GM12864 (cell line): ENCODE results near the gene POLR3A.
"Not testable (repeated sequence)": the region's sequence is repeated elsewhere in the genome, so short reads cannot be mapped to it uniquely, and the experiment has no call there.

Source experiments
- DNase-seq: peaks from one replicate; pipeline ENCODE4 v3.0.0-alpha.2; 2011; ENCODE audit warnings: low read depth
- H3K4me3 ChIP-seq: 2 replicates; pipeline ENCODE4 v1.5.1; 2011; ENCODE audit warnings: mild to moderate bottlenecking, low read depth, low read length, control low read depth
- CTCF ChIP-seq: IDR thresholded peaks from 2 replicates; pipeline ENCODE4 v1.5.1; 2011; ENCODE audit warnings: low read depth, mild to moderate bottlenecking, moderate library complexity, low read length, control low read depth, inconsistent platforms; ENCODE audit errors: missing control alignments

Gene POLR3A

GRCh38 chr10:78029269-78030226 is at the start of gene POLR3A:
Gene POLR3A, minus strand, starts transcription at chr10:78029515. Its CDS starts 108 bp downstream, at chr10:78029407.
- TF ChIP-seq CTCF = peak; percentile 60
- peak within 1 kb of the TSS; percentile 95 for H3K4me3 ChIP-seq
- DNase-seq = peak; percentile 95

- TF ChIP-seq CTCF = no peak
- H3K4me3 ChIP-seq = no peak overlapping the region
Observed at GRCh38 chr10:78078539-78079330, 49.4 kb upstream of the POLR3A start.

GRCh38 chr10:78075806-78076205 is 46.5 kb upstream of the POLR3A start:
- not testable (repeated sequence) for DNase-seq, H3K4me3 ChIP-seq

More at GRCh38 chr10:78078539-78079330, 49.4 kb upstream of the POLR3A start:
- DNase-seq = no peak

- H3K4me3 ChIP-seq = no peak overlapping the region
- DNase-seq = no peak
- TF ChIP-seq CTCF = no peak
Observed at GRCh38 chr10:78072504-78072903, 43.2 kb upstream of the POLR3A start.

- no peak overlapping the region for H3K4me3 ChIP-seq
- no peak for TF ChIP-seq CTCF
- no peak for DNase-seq
Observed at GRCh38 chr10:78071857-78072179, 42.5 kb upstream of the POLR3A start.

- no peak for DNase-seq
- no peak for TF ChIP-seq CTCF
- no peak overlapping the region for H3K4me3 ChIP-seq
Observed at GRCh38 chr10:78071140-78071856, 42.0 kb upstream of the POLR3A start.

- DNase-seq = no peak
- no peak for TF ChIP-seq CTCF
- H3K4me3 ChIP-seq = no peak overlapping the region
Observed at GRCh38 chr10:78070726-78071125, 41.4 kb upstream of the POLR3A start.

GRCh38 chr10:78070064-78070463 is 40.7 kb upstream of the POLR3A start:
- not testable (repeated sequence) for DNase-seq, H3K4me3 ChIP-seq
